NB4 (cell line): ENCODE data around the gene NDUFS1.

Source experiments
- DNase-seq: peaks from one replicate; pipeline ENCODE4 v3.0.0; 2010; ENCODE audit warnings: low read depth
- H3K4me3 ChIP-seq: one replicate; pipeline ENCODE4 v1.5.1; 2011; ENCODE audit warnings: mild to moderate bottlenecking, low read depth, low read length, moderate library complexity
- CTCF ChIP-seq: IDR thresholded peaks from one replicate; pipeline ENCODE4 v1.5.1; 2012; ENCODE audit warnings: low read depth, low read length
- MAX ChIP-seq: IDR thresholded peaks from 2 replicates; pipeline ENCODE4 v1.6.1; 2011; ENCODE audit warnings: low read depth, low read length
- MYC ChIP-seq: IDR thresholded peaks from 2 replicates; pipeline ENCODE4 v1.6.1; 2011; ENCODE audit warnings: low read depth, low read length
- POLR2A ChIP-seq: IDR thresholded peaks from 2 replicates; pipeline ENCODE4 v1.6.1; 2011; ENCODE audit warnings: mild to moderate bottlenecking; ENCODE audit not compliant: insufficient read length; ENCODE audit errors: extremely low read depth

The NDUFS1 gene

GRCh38 chr2:206201075-206201848, 42.0 kb upstream of the NDUFS1 start:
- H3K4me3 ChIP-seq: no peak overlapping the region
- no peak for TF ChIP-seq MAX
- no peak for DNase-seq

- TF ChIP-seq MYC: no peak
- peak; percentile 25 for DNase-seq
These were observed 39.4 kb upstream of the NDUFS1 start for GRCh38 chr2:206198677-206199076.

GRCh38 chr2:206193671-206194357, 34.6 kb upstream of the NDUFS1 start:
- TF ChIP-seq CTCF (no peak), MAX (no peak), POLR2A (no peak), MYC (no peak)
- no peak overlapping the region for H3K4me3 ChIP-seq
- DNase-seq: peak; percentile 14

More at GRCh38 chr2:206198677-206199076, 39.4 kb upstream of the NDUFS1 start:
- no peak overlapping the region for H3K4me3 ChIP-seq

GRCh38 chr2:206192157-206192556, 32.9 kb upstream of the NDUFS1 start:
- no peak overlapping the region for H3K4me3 ChIP-seq
- no peak for DNase-seq
- TF ChIP-seq CTCF (no peak), POLR2A (no peak), MAX (no peak), MYC (no peak)

- no peak overlapping the region for H3K4me3 ChIP-seq
- TF ChIP-seq CTCF: no peak
- no peak for TF ChIP-seq POLR2A
- TF ChIP-seq MYC: no peak
- TF ChIP-seq MAX: no peak
- DNase-seq: no peak
These were observed 31.4 kb upstream of the NDUFS1 start for GRCh38 chr2:206190689-206191088.

- no peak for DNase-seq
- H3K4me3 ChIP-seq: no peak overlapping the region
- TF ChIP-seq MYC: no peak
- TF ChIP-seq POLR2A: no peak
- TF ChIP-seq CTCF: no peak
- no peak for TF ChIP-seq MAX
These were observed 30.9 kb upstream of the NDUFS1 start for GRCh38 chr2:206190111-206190510.
